Skeletal muscle tissue (tissue), 4 donors: Measurements from ENCODE around the gene PDE4D. TPM values are rescaled to one million over a fixed set of nuclear protein-coding genes. Genes with fewer than 3 reads are reported as not detected.
A peak's percentile ranks its signal among the peaks of the same experiment; 100 is the strongest.
"Not testable (repeated sequence)": the region's sequence is repeated elsewhere in the genome, so short reads cannot be mapped to it uniquely, and the experiment has no call there.

Source experiments
- H3K27ac ChIP-seq: one replicate; pipeline ENCODE4 v1.7.0; 2013; ENCODE audit warnings: mild to moderate bottlenecking, low read depth, low read length, inconsistent platforms
- H3K27me3 ChIP-seq, 3 donors: one replicate each; pipeline ENCODE4 v1.7.0; 2013; ENCODE audit warnings: low read length in 3 of 3; ENCODE audit not compliant: control insufficient read depth in 3 of 3, insufficient read depth in 3 of 3
- H3K36me3 ChIP-seq, 3 donors: one replicate each; pipeline ENCODE4 v1.7.0; 2013; ENCODE audit warnings: low read length in 3 of 3; ENCODE audit not compliant: control insufficient read depth in 3 of 3, insufficient read depth in 3 of 3
- H3K4me1 ChIP-seq, 3 donors: one replicate each; pipeline ENCODE4 v1.7.0; 2013; ENCODE audit warnings: low read length in 3 of 3, mild to moderate bottlenecking in 3 of 3; ENCODE audit not compliant: control insufficient read depth in 3 of 3, insufficient read depth in 3 of 3
- H3K4me3 ChIP-seq, 3 donors: one replicate each; pipeline ENCODE4 v1.7.0; 2013; ENCODE audit warnings: low read length in 3 of 3
- H3K9ac ChIP-seq, 3 donors: one replicate each; pipeline ENCODE4 v1.7.0; 2013; ENCODE audit warnings: low read length in 3 of 3, mild to moderate bottlenecking in 3 of 3, moderate library complexity in 2 of 3, low read depth in 1 of 3
- H3K9me3 ChIP-seq, 3 donors: one replicate each; pipeline ENCODE4 v1.7.0; 2013; ENCODE audit warnings: low read length in 3 of 3; ENCODE audit not compliant: control insufficient read depth in 3 of 3
- total RNA-seq: library from RNA; depleted of rRNA; stranded (reverse); fragments of >200 nt; gene quantifications from one replicate; pipeline ENCODE4 v1.2.3, GENCODE V29; 2014
- donor health status: Osteomylitis.

PDE4D gene
- total RNA-seq, 1 donor from 2014 or later, result 59.0 TPM

DNA sequence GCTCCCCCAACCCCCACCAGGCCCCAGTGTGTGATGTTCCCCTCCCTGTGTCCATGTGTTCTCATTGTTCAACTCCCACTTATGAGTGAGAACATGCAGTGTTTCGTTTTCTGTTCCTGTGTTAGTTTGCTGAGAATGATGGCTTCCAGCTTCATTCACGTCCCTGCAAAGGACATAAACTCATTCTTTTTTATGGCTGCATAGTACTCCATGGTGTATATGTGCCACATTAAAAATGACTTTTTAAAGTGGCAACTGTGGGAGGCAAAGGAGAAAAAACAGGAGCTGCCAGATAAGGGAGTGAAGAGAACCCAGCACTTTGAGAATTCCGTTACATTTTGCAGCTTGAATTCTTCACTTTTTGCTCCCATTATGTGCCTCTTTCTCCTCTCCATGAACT, 836.9 kb downstream of the PDE4D start:
- H3K4me3 ChIP-seq, H3K4me1 ChIP-seq, H3K9ac ChIP-seq, H3K9me3 ChIP-seq, H3K27me3 ChIP-seq, H3K36me3 ChIP-seq, H3K27ac ChIP-seq: not testable (repeated sequence)

DNA sequence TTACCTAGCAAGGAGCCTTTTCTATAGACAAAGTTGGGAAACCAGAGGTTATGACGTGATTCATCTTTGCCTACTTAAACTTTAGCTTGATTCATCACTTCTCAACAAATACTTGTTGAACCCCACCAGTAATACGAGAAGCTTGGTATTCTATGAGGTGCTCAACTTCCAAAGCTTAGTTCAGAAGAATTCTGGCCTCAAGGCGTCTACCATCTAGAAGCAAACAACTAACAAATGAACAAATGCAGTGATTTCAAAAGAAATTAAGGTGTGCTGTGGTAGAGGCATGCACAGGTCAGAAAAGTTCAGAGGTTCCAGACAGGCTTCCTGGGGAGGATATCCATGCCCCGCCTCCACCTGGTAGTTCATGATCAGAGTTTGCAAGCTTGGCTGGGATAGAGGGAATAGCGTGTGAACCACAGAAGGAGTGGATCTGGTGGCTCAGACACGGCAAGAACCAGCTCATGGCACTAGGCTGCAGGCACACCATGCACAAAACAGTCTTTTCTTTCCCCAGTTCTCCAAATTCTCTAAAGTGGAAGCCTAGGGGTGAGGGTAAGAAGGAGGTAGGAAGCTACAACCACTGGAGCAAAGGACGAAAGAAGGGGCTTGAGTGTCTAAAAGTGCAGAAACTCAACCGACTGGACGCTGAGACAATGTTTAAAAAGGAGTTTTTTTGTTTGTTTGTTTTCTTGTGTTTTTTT, 837.6 kb downstream of the PDE4D start:
- H3K27me3 ChIP-seq, result no peaks in the 10 kb centered on the region
- no peaks in the 10 kb centered on the region for H3K4me1 ChIP-seq
- H3K9ac ChIP-seq, result no peak overlapping the region
- peaks cover 0 to 2% (median 0%) of the 10 kb centered on the region in 3 donors for H3K36me3 ChIP-seq
- no peak overlapping the region for H3K4me3 ChIP-seq
- no peaks in the 10 kb centered on the region for H3K9me3 ChIP-seq
- no peak overlapping the region for H3K27ac ChIP-seq

DNA sequence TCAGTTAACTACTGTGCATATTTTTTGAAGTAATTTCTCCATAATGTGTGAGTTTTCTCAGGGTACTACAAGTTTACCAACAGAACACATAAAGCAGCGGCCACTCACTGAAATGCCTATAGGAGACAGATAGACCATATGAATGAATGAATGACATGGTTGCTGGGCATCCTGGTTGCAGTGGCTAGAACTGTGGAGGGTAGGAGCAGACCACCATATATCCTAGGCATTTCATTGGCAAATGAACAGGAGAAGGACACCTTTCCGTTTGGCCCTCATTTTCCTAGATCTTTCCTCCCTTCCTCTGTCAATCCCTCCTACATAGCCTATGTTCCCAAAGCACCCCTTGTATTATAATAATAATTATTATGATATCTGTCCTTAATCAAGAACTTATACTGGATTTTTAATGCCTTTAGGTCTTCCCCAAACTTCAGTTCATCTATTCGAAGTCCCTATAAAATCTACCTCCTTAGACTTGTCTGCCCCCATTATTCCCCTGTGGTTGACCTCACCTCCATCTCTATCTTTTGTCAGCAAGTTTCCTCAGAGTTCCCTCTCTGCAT, 838.5 kb downstream of the PDE4D start:
- no peaks in the 10 kb centered on the region for H3K9me3 ChIP-seq
- no peaks in the 10 kb centered on the region for H3K4me1 ChIP-seq
- no peaks in the 10 kb centered on the region for H3K27me3 ChIP-seq
- H3K36me3 ChIP-seq, result peaks cover 0 to 2% (median 0%) of the 10 kb centered on the region in 3 donors
- H3K4me3 ChIP-seq, result no peak overlapping the region
- H3K9ac ChIP-seq, result no peak overlapping the region
- H3K27ac ChIP-seq, result no peak overlapping the region

DNA sequence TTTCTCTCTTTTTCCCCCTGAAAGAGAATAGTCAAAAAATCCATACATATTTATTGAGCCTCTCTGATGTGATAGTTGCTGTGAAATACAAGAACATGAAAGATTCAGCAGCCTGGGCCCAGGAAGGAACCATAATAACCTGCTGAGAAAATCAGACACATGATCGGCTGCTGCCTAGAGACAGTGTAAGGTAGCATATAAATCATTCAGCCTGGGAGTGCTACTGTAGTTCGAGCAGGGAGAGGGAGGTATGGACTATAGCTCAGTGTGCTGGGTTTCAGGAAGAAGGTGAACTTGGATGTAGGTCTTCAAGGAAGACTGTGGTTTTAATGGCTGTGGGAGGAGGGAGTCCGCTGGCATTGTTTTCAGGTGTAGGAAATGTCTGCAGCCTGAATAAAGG, 841.6 kb downstream of the PDE4D start:
- Histone ChIP-seq H3K27ac (no peak overlapping the region), H3K27me3 (no peaks in the 10 kb centered on the region), H3K9ac (no peak overlapping the region), H3K4me1 (no peaks in the 10 kb centered on the region), H3K9me3 (no peaks in the 10 kb centered on the region), H3K4me3 (no peak overlapping the region), H3K36me3 (peaks cover 0 to 2% (median 0%) of the 10 kb centered on the region in 3 donors)

DNA sequence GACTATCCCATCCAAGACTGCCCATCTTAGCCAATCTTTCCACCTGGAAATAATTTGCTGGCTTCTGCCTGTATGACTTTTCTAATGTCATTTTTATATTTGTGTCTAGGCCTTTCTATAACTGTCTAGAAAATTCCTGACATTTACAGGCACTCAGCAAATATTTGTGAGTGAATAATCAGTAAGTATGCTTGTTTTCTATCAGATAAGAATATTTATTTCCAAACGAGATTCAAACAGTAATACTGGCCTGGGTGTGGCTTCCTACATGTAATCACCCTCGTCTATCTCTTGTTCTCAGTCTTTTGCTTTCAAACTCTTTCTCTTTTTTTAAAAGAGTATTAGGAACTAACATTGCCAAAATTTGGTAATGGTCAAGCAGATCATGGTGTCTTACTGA, 844.4 kb downstream of the PDE4D start:
- no peaks in the 10 kb centered on the region for H3K36me3 ChIP-seq
- H3K9ac ChIP-seq, result no peak overlapping the region
- no peaks in the 10 kb centered on the region for H3K27me3 ChIP-seq
- H3K4me3 ChIP-seq, result no peak overlapping the region
- H3K27ac ChIP-seq, result no peak overlapping the region
- no peaks in the 10 kb centered on the region for H3K4me1 ChIP-seq
- H3K9me3 ChIP-seq, result no peaks in the 10 kb centered on the region

DNA sequence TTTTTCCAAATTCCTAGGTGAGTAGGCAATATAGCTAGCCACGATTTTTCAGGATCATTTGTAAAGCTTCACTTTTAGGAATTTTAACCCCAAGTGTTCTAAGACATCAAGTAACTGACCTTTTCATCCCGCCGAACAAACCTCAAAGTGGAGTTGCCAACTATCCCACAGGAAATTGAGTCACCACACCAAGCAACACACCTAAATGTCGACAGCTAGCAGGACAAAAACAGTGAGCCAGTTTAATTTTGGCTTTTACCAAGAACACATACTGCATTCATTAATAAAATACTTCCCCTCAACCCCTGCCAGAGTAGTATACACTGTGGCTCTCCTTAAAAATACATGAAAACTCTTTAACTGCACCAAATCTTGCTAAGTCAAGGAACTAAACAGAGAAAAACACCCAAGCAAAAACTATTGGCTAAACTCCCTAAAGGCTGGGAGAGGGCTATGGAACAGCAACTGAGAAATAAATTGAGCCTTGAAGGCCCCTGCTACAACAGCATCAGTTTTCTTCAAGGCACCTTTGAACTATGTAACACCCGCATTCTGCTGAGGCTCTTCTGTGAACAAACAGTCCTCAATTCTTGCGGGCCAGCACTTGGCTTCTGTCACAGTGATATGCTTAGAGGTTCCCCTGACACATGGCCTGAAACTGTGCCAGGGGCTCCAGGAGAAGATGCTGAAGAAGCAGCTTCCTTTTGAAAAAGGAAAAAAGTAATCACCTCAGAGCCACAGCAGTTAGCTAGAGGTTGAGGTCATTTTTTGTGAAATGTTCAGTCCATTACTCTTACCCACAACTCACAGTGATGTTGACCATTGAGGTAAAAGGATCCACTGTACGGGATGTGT, 851.1 kb downstream of the PDE4D start:
- Histone ChIP-seq H3K4me1 (peaks cover 12 to 30% (median 28%) of the 10 kb centered on the region in 3 donors), H3K27me3 (no peaks in the 10 kb centered on the region), H3K4me3 (no peak overlapping the region), H3K9me3 (no peaks in the 10 kb centered on the region), H3K36me3 (peaks cover 0 to 3% (median 0%) of the 10 kb centered on the region in 3 donors), H3K27ac (peak overlapping the region; percentile 28), H3K9ac (no peak overlapping the region)

DNA sequence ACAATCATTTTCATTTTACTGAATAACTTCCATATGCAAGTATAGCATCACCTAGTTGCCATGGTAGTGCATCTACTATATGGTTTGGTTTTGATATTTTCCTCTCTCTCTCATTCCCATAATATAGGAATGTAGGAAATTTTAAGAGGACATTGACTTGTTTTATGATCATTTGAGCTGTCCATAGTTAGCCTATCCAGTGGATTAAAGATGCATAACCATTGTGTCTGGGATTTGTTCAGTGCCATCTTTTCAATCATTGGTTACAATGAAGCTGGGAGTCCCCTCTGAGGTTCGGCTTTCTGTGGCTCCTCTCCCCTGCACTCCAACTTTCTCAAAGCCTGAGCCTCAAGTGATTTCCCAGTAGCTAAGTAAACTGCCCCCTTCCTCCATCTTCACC, 852.2 kb downstream of the PDE4D start:
- Histone ChIP-seq H3K4me3 (no peak overlapping the region), H3K27ac (peak overlapping the region; percentile 11), H3K4me1 (peaks cover 12 to 30% (median 28%) of the 10 kb centered on the region in 3 donors)

DNA sequence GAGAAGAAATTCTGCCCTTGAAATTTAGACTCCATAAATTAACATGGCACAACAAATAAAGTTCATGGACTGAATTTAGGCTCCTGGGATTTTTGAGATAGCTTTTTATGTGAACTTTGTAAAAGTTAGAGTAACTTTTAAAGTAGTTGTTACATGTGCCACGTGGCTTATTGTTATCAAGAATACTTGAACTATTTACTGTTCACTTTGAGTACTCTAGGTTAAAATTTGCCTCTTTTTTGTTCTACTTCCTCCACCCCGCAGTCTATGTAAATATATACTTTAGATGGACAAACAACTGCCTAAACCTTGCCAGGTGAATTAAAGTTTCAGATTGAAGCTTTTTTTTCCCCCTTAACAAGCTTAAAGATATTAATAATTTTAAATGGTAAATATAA, 852.7 kb downstream of the PDE4D start:
- peaks cover 12 to 31% (median 31%) of the 10 kb centered on the region in 3 donors for H3K4me1 ChIP-seq
- no peak overlapping the region for H3K4me3 ChIP-seq
- peak overlapping the region; percentile 88 for H3K27ac ChIP-seq
- no peaks in the 10 kb centered on the region for H3K27me3 ChIP-seq
- H3K9me3 ChIP-seq, result no peaks in the 10 kb centered on the region
- H3K9ac ChIP-seq, result no peak overlapping the region
- H3K36me3 ChIP-seq, result peaks cover 0 to 3% (median 0%) of the 10 kb centered on the region in 3 donors

More for the DNA sequence above, 852.2 kb downstream of the PDE4D start:
- Histone ChIP-seq H3K9ac (no peak overlapping the region), H3K27me3 (no peaks in the 10 kb centered on the region), H3K36me3 (peaks cover 0 to 3% (median 0%) of the 10 kb centered on the region in 3 donors), H3K9me3 (no peaks in the 10 kb centered on the region)

DNA sequence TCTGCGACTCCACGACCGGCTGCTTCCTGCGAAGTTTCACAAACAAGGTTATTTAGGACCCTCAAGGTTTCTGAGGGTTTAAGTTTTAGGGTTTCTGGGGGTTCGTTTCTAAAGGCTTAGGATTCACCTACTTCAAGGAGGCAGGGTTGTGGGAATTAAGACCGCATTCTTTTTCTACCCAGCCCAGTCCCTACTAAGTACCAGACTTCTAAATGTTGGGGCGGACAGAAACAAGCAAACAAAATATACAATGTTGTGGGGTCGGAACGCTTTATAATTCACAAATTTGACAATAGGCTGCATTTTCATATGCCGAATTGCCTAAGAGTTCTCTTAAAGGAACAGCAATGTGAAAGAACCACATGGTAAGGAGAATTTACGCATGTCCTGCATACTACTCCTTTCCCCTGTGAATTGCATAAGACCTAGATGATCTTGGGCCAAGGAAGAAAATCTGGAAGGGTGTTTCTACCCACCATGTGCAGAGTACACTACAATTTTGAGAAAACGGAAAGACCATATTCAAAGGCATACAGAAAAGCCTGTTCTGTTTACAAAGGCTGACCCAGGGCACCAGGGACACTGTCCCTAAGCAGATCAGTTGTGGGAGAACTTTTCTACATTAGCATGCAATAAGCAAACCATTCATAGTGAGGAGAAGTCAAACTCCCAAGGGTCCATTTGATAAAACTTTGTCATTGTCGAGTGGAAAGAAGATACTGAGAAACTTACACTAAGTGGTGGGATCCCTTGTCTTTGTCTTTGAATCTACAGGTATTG, 853.3 kb downstream of the PDE4D start:
- H3K27ac ChIP-seq, result peak overlapping the region; percentile 88
- peak overlapping the region; percentile 78 to 84 (median 84) for H3K4me3 ChIP-seq
- peaks cover 0 to 3% (median 0%) of the 10 kb centered on the region in 3 donors for H3K36me3 ChIP-seq
- peak overlapping the region; percentile 63 to 89 (median 88) for H3K9ac ChIP-seq
- no peaks in the 10 kb centered on the region for H3K27me3 ChIP-seq
- H3K9me3 ChIP-seq, result no peaks in the 10 kb centered on the region
- peaks cover 12 to 36% (median 34%) of the 10 kb centered on the region in 3 donors for H3K4me1 ChIP-seq
